Effector memory CD4-positive, alpha-beta T cell (primary cell): ENCODE results near the gene SLC6A12.
"Not testable (repeated sequence)": the region's sequence is repeated elsewhere in the genome, so short reads cannot be mapped to it uniquely, and the experiment has no call there.

Experiments
- DNase-seq, 3 donors: peaks; one replicate each; pipeline ENCODE4 v3.0.0-alpha.2; 2020
- H3K27ac ChIP-seq: 2 replicates; pipeline ENCODE4 v1.7.0; 2013; ENCODE audit warnings: mild to moderate bottlenecking, low read length, moderate library complexity; ENCODE audit not compliant: insufficient read depth, poor library complexity, severe bottlenecking
- H3K27me3 ChIP-seq: replicated peaks from 2 replicates; pipeline ENCODE4 v1.7.0; 2013; ENCODE audit warnings: mild to moderate bottlenecking, low read length; ENCODE audit not compliant: insufficient read depth, control insufficient read depth, poor library complexity, severe bottlenecking
- H3K36me3 ChIP-seq: 2 replicates; pipeline ENCODE4 v1.7.0; 2013; ENCODE audit warnings: mild to moderate bottlenecking, low read length, moderate library complexity; ENCODE audit not compliant: control insufficient read depth, insufficient read depth
- H3K4me1 ChIP-seq: 2 replicates; pipeline ENCODE4 v1.7.0; 2013; ENCODE audit warnings: low read length, mild to moderate bottlenecking; ENCODE audit not compliant: control insufficient read depth, insufficient read depth, poor library complexity, severe bottlenecking
- H3K4me3 ChIP-seq: 2 replicates; pipeline ENCODE4 v1.7.0; 2013; ENCODE audit warnings: low read length, low read depth, mild to moderate bottlenecking; ENCODE audit not compliant: insufficient read depth, poor library complexity, severe bottlenecking
- H3K9me3 ChIP-seq: 2 replicates; pipeline ENCODE4 v1.7.0; 2013; ENCODE audit warnings: mild to moderate bottlenecking, low read length, moderate library complexity; ENCODE audit not compliant: control insufficient read depth

The SLC6A12 gene

DNA sequence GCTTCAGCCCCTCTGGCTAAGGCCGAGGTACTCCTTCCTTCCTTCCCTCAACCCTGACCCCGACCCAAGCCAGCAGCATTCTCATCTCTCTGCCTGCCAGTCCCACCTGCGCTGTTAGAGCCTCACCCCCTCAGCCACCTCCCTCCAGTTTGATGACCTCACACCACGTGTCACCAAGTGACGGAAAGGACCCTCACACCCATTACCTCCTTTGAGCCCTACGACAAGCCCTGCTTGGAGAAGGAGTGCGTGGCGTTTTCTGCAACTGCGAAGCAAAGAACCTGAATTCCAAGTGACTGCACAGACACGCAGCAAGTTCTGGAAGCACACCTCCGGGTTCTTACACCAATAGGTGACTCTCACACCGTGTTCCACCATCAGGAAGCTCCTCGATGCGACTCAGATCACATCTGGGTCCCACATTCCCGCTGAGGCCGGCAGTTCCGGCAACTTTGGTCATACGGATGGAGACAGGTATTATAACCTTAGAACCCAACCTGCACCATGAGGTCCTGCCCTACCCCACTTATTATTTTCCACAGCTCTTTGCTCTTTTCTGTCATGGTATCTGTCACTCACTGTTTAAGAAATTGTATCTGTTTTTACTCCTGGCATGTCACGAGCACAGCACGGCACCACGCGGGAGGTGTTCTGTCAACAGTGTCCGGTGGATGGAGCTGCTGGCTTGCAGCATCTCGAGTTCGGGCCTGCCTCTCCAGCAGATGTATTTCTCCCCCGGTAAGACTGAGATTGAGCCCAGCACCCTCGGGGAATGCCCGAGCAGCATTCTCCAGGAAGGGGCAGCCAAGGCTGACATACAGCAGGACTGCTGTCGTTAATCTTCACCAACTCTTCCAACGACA is 5.0 kb upstream of the SLC6A12 start:
- Histone ChIP-seq H3K27me3 (no peaks in the 10 kb centered on the region), H3K36me3 (no peaks in the 10 kb centered on the region), H3K4me3 (no peak overlapping the region), H3K27ac (no peak overlapping the region), H3K4me1 (no peaks in the 10 kb centered on the region), H3K9me3 (no peaks in the 10 kb centered on the region)
- DNase-seq: no peak

DNA sequence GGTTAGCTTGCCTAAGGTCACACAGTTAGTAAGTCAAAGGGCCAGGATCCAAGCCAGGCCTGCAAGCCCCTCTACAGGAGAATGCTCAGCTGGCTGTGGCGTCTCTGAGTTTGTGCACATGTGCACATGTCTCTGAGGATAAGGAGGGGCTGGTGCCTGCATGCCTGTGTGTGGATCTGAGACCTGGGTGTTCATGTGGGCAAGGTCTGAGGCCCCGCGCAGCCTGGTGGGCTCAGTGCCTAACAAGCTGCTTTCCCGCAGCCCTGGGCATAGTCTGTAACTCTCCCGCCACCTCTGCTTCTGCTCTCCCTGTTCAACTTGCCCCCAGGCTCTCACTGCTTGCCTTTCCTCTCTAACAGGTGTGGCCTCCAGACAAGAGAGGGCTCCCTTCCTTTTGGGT is 4.3 kb upstream of the SLC6A12 start:
- Histone ChIP-seq H3K4me3 (no peak overlapping the region), H3K9me3 (no peaks in the 10 kb centered on the region), H3K27ac (no peak overlapping the region), H3K27me3 (no peaks in the 10 kb centered on the region), H3K36me3 (no peaks in the 10 kb centered on the region), H3K4me1 (no peaks in the 10 kb centered on the region)
- DNase-seq: no peak

DNA sequence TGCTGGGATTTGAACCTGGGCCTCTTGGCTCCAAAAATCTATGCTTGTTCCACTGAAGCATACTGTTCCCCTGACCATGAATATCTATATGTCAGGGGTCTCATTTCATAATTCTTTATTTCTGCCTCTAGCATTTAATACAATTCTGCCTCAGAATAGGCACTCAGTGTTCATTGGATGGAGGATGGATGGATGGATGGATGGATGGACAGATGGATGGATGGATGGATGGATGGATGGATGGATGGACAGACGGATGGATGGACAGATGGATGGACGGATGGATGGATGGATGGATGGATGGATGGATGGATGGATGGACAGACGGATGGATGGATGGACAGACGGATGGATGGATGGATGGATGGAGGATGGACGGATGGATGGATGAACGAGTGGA is 3.1 kb upstream of the SLC6A12 start:
- not testable (repeated sequence) for DNase-seq, H3K27me3 ChIP-seq, H3K27ac ChIP-seq, H3K9me3 ChIP-seq, H3K4me3 ChIP-seq, H3K4me1 ChIP-seq, H3K36me3 ChIP-seq

DNA sequence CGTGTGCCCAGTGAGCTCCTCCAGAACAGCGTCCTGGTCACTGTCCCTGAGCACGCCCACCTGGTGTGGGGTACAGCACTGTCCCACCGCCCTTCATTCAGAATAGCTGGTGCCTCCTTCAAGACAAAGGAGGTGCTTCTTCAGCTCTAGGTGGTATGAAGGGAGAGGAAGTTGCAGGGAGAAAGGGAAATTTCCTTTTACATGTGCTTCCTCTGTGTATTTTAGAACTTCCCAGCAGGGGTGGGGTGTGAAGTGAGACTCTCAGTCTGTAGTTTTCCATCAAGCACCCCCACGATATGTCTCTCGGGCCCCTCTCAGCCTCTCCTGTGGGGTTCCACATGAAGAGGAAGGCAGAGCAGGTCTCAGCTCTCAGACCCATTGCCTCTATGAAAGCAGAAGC is 1.2 kb upstream of the SLC6A12 start:
- no peak overlapping the region for H3K4me3 ChIP-seq
- DNase-seq: no peak
- no peaks in the 10 kb centered on the region for H3K36me3 ChIP-seq
- no peak overlapping the region for H3K27ac ChIP-seq
- H3K9me3 ChIP-seq: no peaks in the 10 kb centered on the region
- no peaks in the 10 kb centered on the region for H3K4me1 ChIP-seq
- no peaks in the 10 kb centered on the region for H3K27me3 ChIP-seq

DNA sequence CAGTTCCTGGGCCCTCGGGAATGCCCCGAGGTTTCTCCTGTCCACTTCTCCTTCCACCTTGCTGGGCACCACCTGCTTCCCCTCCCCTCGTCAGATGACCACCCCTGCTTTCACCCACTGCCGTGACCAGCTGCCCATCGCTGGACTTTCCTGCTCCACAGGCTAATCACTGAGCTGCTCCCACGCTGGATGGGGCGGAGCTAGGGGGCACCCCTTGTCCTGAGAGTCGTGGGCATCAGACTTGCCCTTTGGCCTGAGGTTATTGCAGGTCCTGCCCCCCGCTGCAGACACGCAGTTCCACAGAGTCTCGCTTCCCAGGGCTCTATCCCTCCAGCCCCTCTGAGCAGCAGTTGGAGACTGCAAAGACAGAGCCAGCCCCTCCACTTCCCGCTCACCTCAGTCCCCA is 427 bp downstream of the SLC6A12 start:
- no peak for DNase-seq
- H3K36me3 ChIP-seq: no peaks in the 10 kb centered on the region
- no peak overlapping the region for H3K27ac ChIP-seq
- no peaks in the 10 kb centered on the region for H3K27me3 ChIP-seq
- H3K9me3 ChIP-seq: no peaks in the 10 kb centered on the region
- H3K4me1 ChIP-seq: no peaks in the 10 kb centered on the region
- no peak overlapping the region for H3K4me3 ChIP-seq

DNA sequence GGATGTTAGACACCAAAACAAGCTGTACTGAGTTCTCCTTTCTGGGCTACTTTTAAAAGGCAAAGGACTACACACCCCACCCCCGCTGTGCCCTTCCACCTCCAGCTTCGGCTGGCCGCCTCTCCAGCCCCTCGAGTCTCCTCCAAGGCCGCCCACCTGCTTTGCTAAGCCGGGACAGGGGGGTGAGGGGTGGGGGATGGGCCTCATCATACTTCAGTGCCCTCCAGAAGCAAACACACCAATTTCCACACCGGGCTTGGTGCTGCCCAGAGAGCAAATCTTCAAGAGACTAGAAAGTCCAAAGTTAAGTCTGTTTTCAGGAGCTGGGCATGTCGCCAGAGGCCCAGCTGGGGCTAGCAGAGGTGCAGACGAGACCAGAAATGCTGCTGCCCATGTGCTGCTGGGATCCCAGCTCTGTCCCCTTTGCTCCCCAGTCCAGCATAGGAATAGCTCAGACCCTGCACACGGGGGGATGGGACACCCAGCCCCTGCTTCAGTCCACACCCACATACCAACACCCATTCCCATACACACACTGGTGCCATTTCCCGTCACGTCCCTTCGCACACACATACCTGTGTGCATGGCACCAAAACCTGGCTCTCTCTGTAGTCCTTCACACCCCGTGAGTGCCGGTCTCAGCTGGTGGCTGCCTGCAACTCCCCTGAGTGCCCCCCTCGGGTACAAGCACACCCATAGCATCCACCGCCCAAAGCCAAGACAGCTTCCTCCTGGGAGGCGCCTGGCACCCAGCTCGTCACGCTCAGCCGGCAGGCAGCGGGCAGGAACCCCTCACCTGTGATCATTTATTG is 1.0 kb downstream of the SLC6A12 start:
- Histone ChIP-seq H3K4me1 (no peaks in the 10 kb centered on the region), H3K27me3 (no peaks in the 10 kb centered on the region), H3K4me3 (no peak overlapping the region), H3K36me3 (no peaks in the 10 kb centered on the region), H3K27ac (no peak overlapping the region), H3K9me3 (no peaks in the 10 kb centered on the region)
- DNase-seq: no peak

DNA sequence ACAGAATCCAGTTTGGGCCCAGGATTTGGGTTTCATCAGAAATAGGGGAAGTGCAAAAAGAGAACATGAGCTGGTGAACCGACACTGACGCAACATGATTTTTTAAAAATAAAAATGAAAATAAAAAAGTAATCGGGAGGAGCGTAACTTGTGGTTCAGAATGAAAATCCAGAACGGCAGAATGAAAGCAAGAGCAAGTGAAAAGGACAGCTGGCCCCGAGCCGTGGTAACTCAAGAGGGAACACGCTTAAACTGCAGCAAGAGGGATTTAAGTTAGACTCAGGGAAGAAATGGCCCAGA is 1.6 kb downstream of the SLC6A12 start:
- no peaks in the 10 kb centered on the region for H3K36me3 ChIP-seq
- H3K9me3 ChIP-seq: no peaks in the 10 kb centered on the region
- no peak overlapping the region for H3K4me3 ChIP-seq
- H3K27me3 ChIP-seq: peaks cover under 1% of the 10 kb centered on the region
- no peak overlapping the region for H3K27ac ChIP-seq
- DNase-seq: no peak
- no peaks in the 10 kb centered on the region for H3K4me1 ChIP-seq

DNA sequence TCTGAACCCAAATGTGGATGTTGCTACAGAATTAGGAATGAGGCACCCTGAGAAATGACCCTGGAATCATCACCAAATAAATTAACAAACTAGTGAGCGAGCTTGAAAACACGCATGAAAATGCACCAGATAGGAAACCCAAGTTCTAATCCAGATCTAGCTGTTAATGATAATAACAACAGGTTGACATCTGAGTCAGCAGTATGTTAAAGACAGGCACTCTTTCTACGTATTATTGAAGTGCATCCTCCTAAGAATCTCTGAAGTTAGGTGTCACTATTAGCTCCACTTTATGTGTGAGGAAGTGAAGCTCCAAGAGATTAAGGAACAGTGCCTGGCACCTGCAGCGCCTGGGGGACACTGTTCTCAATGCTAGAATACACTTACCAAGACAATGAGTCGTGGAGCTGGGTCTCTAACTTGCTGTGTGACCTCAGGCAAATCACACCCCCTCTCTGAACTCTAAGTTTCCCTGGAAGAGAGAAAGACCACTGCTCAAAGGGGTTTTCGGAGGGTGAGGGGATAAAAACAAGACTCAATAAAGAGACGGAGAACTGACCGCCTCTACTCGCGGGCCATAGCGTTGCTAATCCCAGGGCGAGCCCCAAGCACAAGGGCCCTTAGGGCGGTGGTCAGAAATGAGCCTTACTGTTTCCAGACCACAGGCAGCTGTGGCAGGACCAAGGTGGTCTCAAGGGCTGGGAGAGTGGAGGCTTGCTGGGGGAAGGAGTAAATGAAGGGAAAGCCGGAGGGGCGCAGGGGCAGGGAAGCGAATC is 2.1 kb downstream of the SLC6A12 start:
- Histone ChIP-seq H3K9me3 (no peaks in the 10 kb centered on the region), H3K27ac (no peak overlapping the region), H3K4me3 (no peak overlapping the region), H3K27me3 (peaks cover 4% of the 10 kb centered on the region), H3K4me1 (no peaks in the 10 kb centered on the region), H3K36me3 (no peaks in the 10 kb centered on the region)
- no peak for DNase-seq

DNA sequence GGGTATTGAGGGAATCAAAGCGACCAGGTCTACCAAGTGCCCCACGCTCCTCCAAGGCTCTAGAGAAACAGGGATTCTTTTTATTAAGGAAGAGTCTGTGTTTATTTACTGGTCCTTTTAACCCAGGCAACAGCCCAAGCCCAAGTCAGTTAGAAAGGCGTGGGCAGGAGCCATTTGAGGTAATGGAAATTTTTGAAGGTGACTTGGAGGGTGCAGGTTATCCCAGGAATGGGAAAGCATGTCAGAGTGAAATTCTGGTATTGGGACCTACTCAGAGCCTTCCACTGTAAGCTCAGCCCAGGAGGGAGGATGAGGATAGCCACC is 2.9 kb downstream of the SLC6A12 start:
- DNase-seq: no peak
- no peaks in the 10 kb centered on the region for H3K9me3 ChIP-seq
- peaks cover 4% of the 10 kb centered on the region for H3K27me3 ChIP-seq
- H3K4me1 ChIP-seq: no peaks in the 10 kb centered on the region
- no peak overlapping the region for H3K4me3 ChIP-seq
- no peak overlapping the region for H3K27ac ChIP-seq
- H3K36me3 ChIP-seq: no peaks in the 10 kb centered on the region
